ENCODE results near the gene MUC20. TPM values are rescaled to one million over a fixed set of nuclear protein-coding genes. Genes with fewer than 3 reads are reported as not detected.

MUC20 gene
- total and polyA plus RNA-seq, 2 of the 8 experiments (the other 6 are each of a cell fraction or from before 2014, with no cell fraction given): 0.24 to 0.26 TPM

DNA sequence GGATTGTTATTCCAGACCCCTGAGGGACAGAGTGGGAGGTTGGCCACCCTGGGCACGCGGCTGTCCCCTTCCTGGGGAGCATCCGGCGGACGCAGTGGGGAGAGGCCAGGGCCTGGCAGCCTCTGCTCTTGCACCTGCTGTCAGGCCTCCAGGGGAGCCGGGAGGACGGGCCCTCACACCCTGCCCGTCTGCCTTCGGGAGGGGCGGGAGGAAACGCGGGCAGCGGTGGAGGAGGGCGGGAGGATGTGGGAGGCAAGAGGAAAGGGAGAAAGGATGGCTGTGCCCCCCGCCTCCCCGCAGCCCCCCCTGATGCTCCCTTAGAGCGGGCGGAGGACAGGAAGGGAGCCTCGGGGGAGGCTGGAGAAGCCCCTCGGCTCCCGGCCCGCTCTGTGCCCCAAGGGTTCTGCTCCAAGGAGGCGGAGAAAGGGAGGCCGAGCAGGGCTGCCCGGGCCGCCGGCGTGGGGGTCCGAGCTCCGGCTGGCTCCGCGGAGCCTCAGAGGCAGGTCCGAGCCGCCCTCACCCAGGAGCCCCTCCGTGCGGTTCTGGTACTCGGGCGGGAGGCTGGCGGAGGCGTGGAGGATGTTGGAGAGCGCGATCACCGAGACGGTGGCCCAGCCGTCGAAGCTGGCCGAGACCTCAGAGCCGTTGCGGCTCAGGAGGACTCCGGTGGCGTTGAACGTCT lies 40.9 kb downstream of the MUC20 start:
- Histone ChIP-seq H3K9me3 (ENCODE audit: insufficient read depth in 2 of 2, low read depth in 1 of 2, low read length in 1 of 2) (no peaks in the 10 kb centered on the region), H3K79me2 (ENCODE audit: control insufficient read depth in 1 of 2, insufficient read depth in 2 of 2, low read length in 2 of 2) (no peaks in the 10 kb centered on the region), H2BK5ac (ENCODE audit: low read depth, low read length) (no peak overlapping the region), H3K36me3 (ENCODE audit: control insufficient read depth in 2 of 4, insufficient read depth in 4 of 4, low read length in 3 of 4) (no peaks in the 10 kb centered on the region), H3K27me3 (replicated peaks in 1 of 4; ENCODE audit: control insufficient read depth in 3 of 4, extremely low read depth in 1 of 4, insufficient read depth in 3 of 4, low read length in 3 of 4) (no peaks in the 10 kb centered on the region; a peak in 3 of 7 replicates), H2BK120ac (replicated peaks; ENCODE audit: low read depth, low read length) (no peak overlapping the region), H3K4ac (replicated peaks; ENCODE audit: insufficient read length, low read depth, low read length) (no peak overlapping the region), H3K23ac (ENCODE audit: insufficient read length) (no peak overlapping the region), H3K4me3 (ENCODE audit: extremely low read depth in 1 of 4, insufficient read depth in 2 of 4, low read depth in 3 of 4, low read length in 4 of 4) (no peak overlapping the region), H3K23me2 (ENCODE audit: low read depth, low read length) (no peaks in the 10 kb centered on the region), H4K20me1 (replicated peaks in 1 of 2; ENCODE audit: control insufficient read depth in 1 of 2, insufficient read depth in 2 of 2, low read length in 2 of 2) (no peaks in the 10 kb centered on the region), H2BK15ac (ENCODE audit: low read length) (no peak overlapping the region), H4K91ac (replicated peaks; ENCODE audit: insufficient read length, low read length) (no peak overlapping the region), H3K79me1 (ENCODE audit: low read depth, low read length) (no peaks in the 10 kb centered on the region), H3K9ac (replicated peaks in 1 of 4; ENCODE audit: extremely low read depth in 1 of 4, low read depth in 3 of 4, low read length in 3 of 4) (no peak overlapping the region), H2BK12ac (ENCODE audit: low read depth, low read length) (no peak overlapping the region), H3K4me2 (ENCODE audit: insufficient read depth in 1 of 2, low read depth in 2 of 2, low read length in 2 of 2) (no peak overlapping the region), H3K4me1 (replicated peaks in 1 of 4; ENCODE audit: control insufficient read depth in 3 of 4, insufficient read depth in 4 of 4, low read length in 3 of 4) (peaks cover 0 to 8% (median 2%) of the 10 kb centered on the region in 4 experiments; a peak in 2 of 7 replicates), H4K5ac (ENCODE audit: insufficient read length, low read depth, low read length) (no peak overlapping the region), H3K56ac (replicated peaks; ENCODE audit: insufficient read length, low read depth, low read length) (no peak overlapping the region), H4K8ac (ENCODE audit: extremely low read depth, insufficient read depth, low read length) (peak overlapping the region; percentile 68; the same call in 1 of the 2 replicates), H3K27ac (ENCODE audit: low read depth, low read length) (no peak overlapping the region), H2AFZ (ENCODE audit: low read length) (no peak overlapping the region), H3K18ac (ENCODE audit: extremely low read depth, low read length) (no peak overlapping the region; the same call in 1 of the 2 replicates), H2BK20ac (ENCODE audit: low read length) (no peak overlapping the region), H2AK5ac (ENCODE audit: low read depth, low read length) (no peak overlapping the region), H3K14ac (ENCODE audit: insufficient read length) (no peak overlapping the region)
- WGBS, 2 experiments (ENCODE audit: extremely low coverage in 1 of 2, insufficient coverage in 1 of 2, insufficient read length in 1 of 2, insufficient replicate concordance in 2 of 2, low coverage in 1 of 2, low lambda C conversion rate in 2 of 2, missing lambda C conversion rate in 1 of 2): 94% methylated on average over 32 of the region's 52 CpGs; no CpG with 5 or more reads in 1 of the 2 experiments
- no peak for TF ChIP-seq CHD2 (IDR thresholded peaks at IDR 0.05; ENCODE audit: low read length)
- no peak for TF ChIP-seq GABPA (IDR thresholded peaks at IDR 0.05; ENCODE audit: borderline replicate concordance, insufficient read depth, low read length)
- no peak for TF ChIP-seq BACH1 (IDR thresholded peaks at IDR 0.05; ENCODE audit: low read length)
- no peak for TF ChIP-seq RBBP5 (IDR thresholded peaks at IDR 0.05; ENCODE audit: borderline replicate concordance, low read depth, low read length)
- TF ChIP-seq SIN3A (conservative IDR thresholded peaks at IDR 0.05 in 1 of 2, IDR thresholded peaks at IDR 0.05 in 1 of 2; ENCODE audit: low read depth in 1 of 2, low read length in 2 of 2): no peak
- TF ChIP-seq SUZ12 (IDR thresholded peaks at IDR 0.05; ENCODE audit: low read length): no peak
- no peak for TF ChIP-seq POLR2A (IDR thresholded peaks at IDR 0.05; ENCODE audit: control extremely low read depth in 1 of 2, low read depth in 2 of 2, low read length in 2 of 2)
- DNase-seq (ENCODE audit: low read depth in 1 of 2, low spot score in 2 of 2) (peak in 1 of 2 experiments; percentile 50), FAIRE-seq (no peak)
- POLR2A ChIA-PET (ENCODE audit: partially characterized antibody): no interaction called here
- CTCF ChIA-PET (ENCODE audit: partially characterized antibody): interaction anchor here (0.6 to 5.8 kb wide), 4 partner anchors 8 to 783 kb away, joined by 3 to 33 read pairs (median 3); no protein-coding TSS in a partner anchor

All from H1 (cell line).